Left colon (tissue), 2 donors: ENCODE results near the gene GALNS. TPM values are rescaled to one million over a fixed set of nuclear protein-coding genes. Genes with fewer than 3 reads are reported as not detected.
"Not testable (repeated sequence)": the region's sequence is repeated elsewhere in the genome, so short reads cannot be mapped to it uniquely, and the experiment has no call there.

Experiments used
- ATAC-seq: fragments of 200-7000 bp; cut with Tn5 transposase; one replicate; pipeline ENCODE4 v1.9.1; 2020; ENCODE audit warnings: mild to moderate bottlenecking, moderate library complexity
- DNase-seq, 2 donors: peaks; one replicate each; pipeline ENCODE4 v3.0.0-alpha.2; 2020
- intact Hi-C, 2 donors: fragments of 100-400 bp; cut with DNase I in 1 of 2; cut with micrococcal nuclease in 1 of 2; formaldehyde crosslinking; loops; one replicate each; pipeline versions ENCODE4 v1.11.2 to v1.14.0; 2022; cut with DNase I, micrococcal nuclease
- total RNA-seq, 2 donors: library from RNA; stranded (reverse); fragmentation: NEBNext Ultra II Directional; extraction: Animal tissue kit (Norgen Biotek cat#: 25700); gene quantifications; one replicate each; pipeline ENCODE4 v1.2.1, GENCODE V29; 2021
- donor health status: DM: no; HTN: no; CAD: no.
- donor health status: DM: yes; HTN: yes; CAD: no.

GALNS gene
- total RNA-seq, 2 donors from 2014 or later: 39.1 to 43.5 TPM

GRCh38 chr16:88782454-88783390, 74.0 kb downstream of the GALNS start:
- DNase-seq (no peak), ATAC-seq (no peak)
- intact Hi-C loops: loop anchor here in 1 of 2 donors (5.0 kb wide), 1 partner anchor 35 kb away; no protein-coding TSS in a partner anchor

- peak; percentile 54 to 56 for DNase-seq
- intact Hi-C loops: loop anchor here in 1 of 2 donors (5.0 kb wide), 1 partner anchor 34 kb away; no protein-coding TSS in a partner anchor
- no peak for ATAC-seq
These were observed 75.3 kb downstream of the GALNS start for GRCh38 chr16:88781140-88782077.

GRCh38 chr16:88780142-88781062, 76.3 kb downstream of the GALNS start:
- intact Hi-C loops: loop anchor here in 1 of 2 donors (5.0 kb wide), 1 partner anchor 33 kb away; no protein-coding TSS in a partner anchor
- DNase-seq (no peak), ATAC-seq (no peak)

- DNase-seq: no peak
- intact Hi-C loops: loop anchor here in 1 of 2 donors (5.0 kb wide), 1 partner anchor 32 kb away; no protein-coding TSS in a partner anchor
- no peak for ATAC-seq
These were observed 77.2 kb downstream of the GALNS start for GRCh38 chr16:88779406-88780141.

GRCh38 chr16:88778541-88779065, 78.1 kb downstream of the GALNS start:
- intact Hi-C loops: no loop called here
- ATAC-seq (no peak), DNase-seq (no peak)

GRCh38 chr16:88778271-88778525, 78.5 kb downstream of the GALNS start:
- DNase-seq (no peak), ATAC-seq (no peak)
- intact Hi-C loops: no loop called here

- intact Hi-C loops: no loop called here
- ATAC-seq (no peak), DNase-seq (no peak)
These were observed 79.1 kb downstream of the GALNS start for GRCh38 chr16:88777471-88778270.

GRCh38 chr16:88775825-88776224, 80.9 kb downstream of the GALNS start:
- ATAC-seq (no peak), DNase-seq (no peak)
- intact Hi-C loops: no loop called here

GRCh38 chr16:88774544-88775393, 82.0 kb downstream of the GALNS start:
- no peak for DNase-seq
- intact Hi-C loops: no loop called here
- no peak for ATAC-seq

- intact Hi-C loops: no loop called here
- ATAC-seq (no peak), DNase-seq (peak; percentile 72 to 73)
These were observed 82.9 kb downstream of the GALNS start for GRCh38 chr16:88773812-88774291.

- DNase-seq (peak; percentile 40 to 78), ATAC-seq (no peak)
- intact Hi-C loops: no loop called here
These were observed 83.6 kb downstream of the GALNS start for GRCh38 chr16:88772871-88773811.

- ATAC-seq, intact Hi-C loops, DNase-seq: not testable (repeated sequence)
These were observed 85.0 kb downstream of the GALNS start for GRCh38 chr16:88771781-88772180.

- ATAC-seq: no peak
- intact Hi-C loops: no loop called here
- no peak for DNase-seq
These were observed 85.4 kb downstream of the GALNS start for GRCh38 chr16:88771294-88771772.

GRCh38 chr16:88770461-88771293, 86.1 kb downstream of the GALNS start:
- peak; percentile 77 for ATAC-seq
- intact Hi-C loops: no loop called here
- peak; percentile 77 to 86 for DNase-seq
